Endothelial cell of umbilical vein (primary cell): ENCODE data around the gene NES. TPM values are rescaled to one million over a fixed set of nuclear protein-coding genes. Genes with fewer than 3 reads are reported as not detected.
A peak's percentile ranks its signal among the peaks of the same experiment; 100 is the strongest.

Experiments used
- BruUV-seq: library from RNA; stranded (reverse); fragments of 400-500 nt; replicated peaks from 2 replicates; lab custom pipeline; 2021; lab: Mats Ljungman, UMichigan
- CTCF ChIA-PET: fragments of 300-600, 350-600 bp; sonication (Branson Sonifier 250); formaldehyde crosslinking; loops from one replicate; lab custom pipeline; 2021; ENCODE audit warnings: antibody characterized with exemption, inconsistent platforms; lab: Charles Lee
- POLR2A ChIA-PET: fragments of 300-600, 350-600 bp; sonication (Branson Sonifier 250); formaldehyde crosslinking; loops from one replicate; lab custom pipeline; 2021; ENCODE audit warnings: antibody characterized with exemption, inconsistent platforms; lab: Charles Lee
- DNase-seq: peaks from one replicate; pipeline ENCODE4 v3.0.0-alpha.2; 2011; ENCODE audit warnings: low read depth, low spot score
- FAIRE-seq: peaks from 2 replicates; lab custom pipeline; 2011; peaks lifted over from hg19 to GRCh38; lab: Jason Lieb, UNC
- H2AFZ ChIP-seq: 2 replicates; pipeline ENCODE4 v1.6.0; 2012; ENCODE audit warnings: low read depth, low read length, control low read depth, inconsistent platforms
- H3K27ac ChIP-seq: 2 replicates; pipeline ENCODE4 v1.5.1; 2011; ENCODE audit warnings: low read depth, mild to moderate bottlenecking, control low read depth, low read length, moderate library complexity; ENCODE audit not compliant: insufficient read depth
- H3K27me3 ChIP-seq, 2 experiments: 2 replicates each; pipeline versions ENCODE4 v1.6.0 to v1.6.1; 2011; ENCODE audit warnings: low read length in 2 of 2, mixed read lengths in 1 of 2; ENCODE audit not compliant: control insufficient read depth in 2 of 2, insufficient read depth in 2 of 2
- H3K36me3 ChIP-seq, 2 experiments: 2 replicates in 1 of 2; 3 replicates in 1 of 2; pipeline ENCODE4 v1.5.1; 2011; ENCODE audit warnings: low read length in 2 of 2, mild to moderate bottlenecking in 1 of 2, moderate library complexity in 1 of 2; ENCODE audit not compliant: control insufficient read depth in 2 of 2, insufficient read depth in 2 of 2; ENCODE audit errors: extremely low read depth in 1 of 2
- H3K4me1 ChIP-seq: 3 replicates; pipeline ENCODE4 v1.5.1; 2011; ENCODE audit warnings: mild to moderate bottlenecking, low read length; ENCODE audit not compliant: control insufficient read depth, insufficient read depth; ENCODE audit errors: extremely low read depth
- H3K4me2 ChIP-seq: 2 replicates; pipeline ENCODE4 v1.6.1; 2011; ENCODE audit warnings: low read length, control low read depth, mixed read lengths; ENCODE audit not compliant: insufficient read depth
- H3K4me3 ChIP-seq, 3 experiments: fragments of 200-600 bp in 1 of 3; sonication (generic), shearing (Covaris generic) in 1 of 3; replicated peaks in 1 of 3; 2 replicates each; pipeline ENCODE4 v1.5.1; 2011 to 2016; ENCODE audit warnings: control low read depth in 3 of 3, low read length in 3 of 3, mild to moderate bottlenecking in 2 of 3, inconsistent platforms in 1 of 3, low read depth in 1 of 3, moderate library complexity in 1 of 3; ENCODE audit not compliant: insufficient read depth in 1 of 3
- H3K79me2 ChIP-seq: 2 replicates; pipeline ENCODE4 v1.6.0; 2012; ENCODE audit warnings: low read length, inconsistent platforms; ENCODE audit not compliant: control insufficient read depth, insufficient read depth
- H3K9ac ChIP-seq: replicated peaks from 2 replicates; pipeline ENCODE3; 2011; ENCODE audit warnings: low read length, control low read depth; ENCODE audit not compliant: insufficient read depth; ENCODE audit errors: extremely low read depth
- H3K9me1 ChIP-seq: replicated peaks from 3 replicates; pipeline ENCODE4 v1.6.0; 2011; ENCODE audit warnings: mild to moderate bottlenecking, low read length; ENCODE audit not compliant: control insufficient read depth, insufficient read depth; ENCODE audit errors: extremely low read depth
- H3K9me3 ChIP-seq: replicated peaks from 2 replicates; pipeline ENCODE4 v1.5.1; 2012; ENCODE audit warnings: low read length, inconsistent platforms; ENCODE audit not compliant: control insufficient read depth, insufficient read depth
- H4K20me1 ChIP-seq: replicated peaks from 2 replicates; pipeline ENCODE3; 2011; ENCODE audit warnings: mild to moderate bottlenecking, low read length; ENCODE audit not compliant: control insufficient read depth, insufficient read depth; ENCODE audit errors: extremely low read depth
- CTCF ChIP-seq, 2 donors: IDR thresholded peaks; 1 replicate in 1 of 2; 2 replicates in 1 of 2; pipeline ENCODE4 v1.5.1; 2011; ENCODE audit warnings: low read length in 2 of 2, mild to moderate bottlenecking in 2 of 2, moderate library complexity in 2 of 2, control low read depth in 1 of 2, inconsistent platforms in 1 of 2, low read depth in 1 of 2; ENCODE audit not compliant: insufficient read depth in 1 of 2; ENCODE audit errors: extremely low read depth in 1 of 2
- EZH2 ChIP-seq: IDR thresholded peaks from 2 replicates; pipeline ENCODE4 v1.6.1; 2012; ENCODE audit warnings: borderline replicate concordance, low read depth, mild to moderate bottlenecking, moderate library complexity, low read length, inconsistent platforms; ENCODE audit not compliant: severe bottlenecking
- FOS ChIP-seq: IDR thresholded peaks from 2 replicates; pipeline ENCODE4 v1.6.1; 2011; ENCODE audit warnings: mild to moderate bottlenecking, low read length, moderate library complexity, borderline replicate concordance; ENCODE audit not compliant: insufficient read depth
- GATA2 ChIP-seq: IDR thresholded peaks from 2 replicates; pipeline ENCODE4 v1.7.0; 2011; ENCODE audit warnings: low read depth, mild to moderate bottlenecking, moderate library complexity, mixed read lengths, low read length; ENCODE audit not compliant: insufficient read length, insufficient read depth
- JUN ChIP-seq: IDR thresholded peaks from 2 replicates; pipeline ENCODE4 v1.6.1; 2011; ENCODE audit warnings: borderline replicate concordance, low read depth; ENCODE audit not compliant: insufficient read length, insufficient read depth
- MAX ChIP-seq: IDR thresholded peaks from 2 replicates; pipeline ENCODE4 v1.6.1; 2011; ENCODE audit not compliant: insufficient read depth, insufficient read length
- MYC ChIP-seq: IDR thresholded peaks from one replicate; pipeline ENCODE4 v1.6.1; 2011; ENCODE audit warnings: mild to moderate bottlenecking, low read depth, low read length
- POLR2A ChIP-seq: IDR thresholded peaks from 2 replicates; pipeline ENCODE4 v1.6.1; 2012; ENCODE audit warnings: low read depth, mild to moderate bottlenecking, control low read depth, low read length
- POLR2AphosphoS5 ChIP-seq: IDR thresholded peaks from 2 replicates; pipeline ENCODE4 v1.6.1; 2012; ENCODE audit warnings: low read depth, mild to moderate bottlenecking, control low read depth, low read length, moderate library complexity; ENCODE audit not compliant: insufficient read depth
- dilution Hi-C: fragments of 300-500 bp; cut with MboI; formaldehyde crosslinking; loops from one replicate; pipeline ENCODE4 v1.15.0; 2019; ENCODE audit warnings: low sequenced_read_pairs; ENCODE audit not compliant: extremely low pct_ligation_motif_present
- intact Hi-C: fragments of 100-400 bp; cut with micrococcal nuclease; formaldehyde crosslinking; loops from one replicate; pipeline ENCODE4 v1.10.0; 2022
- polyA plus RNA-seq, 4 experiments: library from polyadenylated mRNA; depleted of rRNA in 3 of 4; stranded (reverse) in 3 of 4; unstranded in 1 of 4; fragments of >200 nt; gene quantifications; 2 replicates each; pipeline versions ENCODE4 v1.2.1 to v1.2.3, GENCODE V29; 2011 to 2012; ENCODE audit warnings: missing spikeins in 1 of 4
- total RNA-seq: library from RNA; stranded (reverse); gene quantifications from 2 replicates; pipeline ENCODE4 v1.2.3, GENCODE V29; 2021

Gene NES
- total and polyA plus RNA-seq, 2 donors (not counting 3 experiments of a cell fraction or from before 2014, with no cell fraction given) = 19.4 to 274 TPM

- Histone ChIP-seq H3K4me1 (peaks cover 62% of the 10 kb centered on the region), H4K20me1 (no peaks in the 10 kb centered on the region), H2AFZ (peak overlapping the region; percentile 22), H3K36me3 (no peaks in the 10 kb centered on the region), H3K27me3 (peaks cover 3 to 9% of the 10 kb centered on the region in 2 experiments), H3K9me3 (no peaks in the 10 kb centered on the region), H3K4me3 (no peak overlapping the region), H3K27ac (peak overlapping the region; percentile 18), H3K9ac (peak overlapping the region; percentile 26), H3K9me1 (no peaks in the 10 kb centered on the region), H3K4me2 (peak overlapping the region; percentile 51), H3K79me2 (no peaks in the 10 kb centered on the region)
- no TSS peak for BruUV-seq
- dilution Hi-C loops (no loop called here), intact Hi-C loops (no loop called here)
- ChIA-PET CTCF (interaction anchor here (0.6 to 8.7 kb wide), 10 partner anchors 10 to 268 kb away, joined by 3 to 237 read pairs (median 6); partner anchors contain the start of genes HAPLN2 and NES), POLR2A (interaction anchor here (4.5 kb wide), 1 partner anchor 17 kb away, joined by 32 read pairs; the partner anchor contains the start of gene NES)
- TF ChIP-seq MYC (no peak), POLR2AphosphoS5 (no peak)
- FAIRE-seq (no peak), DNase-seq (no peak)
Measured at GRCh38 chr1:156659661-156659987, 17.6 kb downstream of the NES start.

GRCh38 chr1:156658945-156659574 lies 18.1 kb downstream of the NES start:
- no peak for FAIRE-seq
- CTCF ChIA-PET = interaction anchor here (0.6 to 8.7 kb wide), 9 partner anchors 9 to 269 kb away, joined by 3 to 237 read pairs (median 4); partner anchors contain the start of genes HAPLN2 and NES
- no peak for DNase-seq
- H3K4me3 ChIP-seq = no peak overlapping the region
- dilution Hi-C loops (no loop called here), intact Hi-C loops (no loop called here)
- peaks cover 56% of the 10 kb centered on the region for H3K4me1 ChIP-seq
- H4K20me1 ChIP-seq = no peaks in the 10 kb centered on the region
- H3K27ac ChIP-seq = no peak overlapping the region
- no peaks in the 10 kb centered on the region for H3K9me3 ChIP-seq
- H3K4me2 ChIP-seq = peak overlapping the region; percentile 51
- H3K9me1 ChIP-seq = no peaks in the 10 kb centered on the region
- POLR2A ChIA-PET = interaction anchor here (4.5 kb wide), 1 partner anchor 17 kb away, joined by 32 read pairs; the partner anchor contains the start of gene NES
- no peaks in the 10 kb centered on the region for H3K36me3 ChIP-seq
- H3K79me2 ChIP-seq = no peaks in the 10 kb centered on the region
- H2AFZ ChIP-seq = no peak overlapping the region
- BruUV-seq = no TSS peak
- no peak overlapping the region for H3K9ac ChIP-seq
- no peak for TF ChIP-seq POLR2AphosphoS5
- no peak for TF ChIP-seq GATA2
- TF ChIP-seq EZH2 = no peak
- no peak for TF ChIP-seq POLR2A
- no peak for TF ChIP-seq JUN
- TF ChIP-seq CTCF (IDR thresholded peaks at IDR 0.05; ENCODE audit: extremely low read depth in 1 of 2, insufficient read depth in 1 of 2, low read depth in 1 of 2, low read length in 2 of 2) = no peak
- no peak for TF ChIP-seq MYC
- no peak for TF ChIP-seq FOS
- no peak for TF ChIP-seq MAX
- H3K27me3 ChIP-seq = peaks cover 3 to 9% of the 10 kb centered on the region in 2 experiments
